ENCODE measurements around the gene CLEC2D. TPM values are rescaled to one million over a fixed set of nuclear protein-coding genes. Genes with fewer than 3 reads are reported as not detected.
"Not testable (repeated sequence)": the region's sequence is repeated elsewhere in the genome, so short reads cannot be mapped to it uniquely, and the experiment has no call there.

The CLEC2D gene
- total and polyA plus RNA-seq, 2 experiments from 2014 or later, result 7.8 to 20.2 TPM

DNA sequence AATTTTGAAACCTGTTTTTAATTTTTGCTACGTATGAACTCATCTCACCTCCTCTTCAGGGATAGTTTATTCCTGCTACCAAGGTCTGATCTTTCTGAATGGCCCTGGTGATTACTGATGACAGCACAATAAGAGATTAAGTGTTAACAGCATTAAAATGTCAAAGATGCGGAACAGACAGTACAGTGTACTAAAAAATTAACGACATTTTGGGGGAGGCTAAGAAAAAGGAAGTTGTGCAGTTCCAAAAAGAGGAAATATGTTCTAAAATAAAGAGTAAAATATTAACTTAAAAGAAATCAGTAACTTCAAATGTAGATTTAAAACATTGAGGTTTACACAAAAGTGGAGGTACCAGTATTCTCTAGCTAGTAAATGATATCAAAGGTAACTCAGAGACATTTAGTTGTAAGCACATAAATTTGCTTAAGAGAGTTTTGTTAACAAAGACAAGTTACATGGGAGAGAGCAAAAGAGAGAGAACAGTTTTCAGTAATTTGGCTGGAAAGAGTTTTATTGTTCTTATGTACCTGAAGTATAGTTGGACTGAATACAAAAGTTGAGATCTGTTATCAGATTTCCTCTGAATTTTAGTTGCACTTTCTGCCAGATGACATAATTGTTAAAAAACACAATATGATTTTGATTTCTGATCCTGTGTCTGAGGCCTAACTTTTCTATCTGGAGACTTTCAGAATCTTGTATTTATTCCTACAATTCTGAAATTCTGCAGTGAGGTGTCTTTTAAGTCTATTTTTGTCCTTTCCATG is 67.6 kb downstream of the CLEC2D start:
- no peak overlapping the region for H3K27ac ChIP-seq
- TF ChIP-seq, protein P1, sequence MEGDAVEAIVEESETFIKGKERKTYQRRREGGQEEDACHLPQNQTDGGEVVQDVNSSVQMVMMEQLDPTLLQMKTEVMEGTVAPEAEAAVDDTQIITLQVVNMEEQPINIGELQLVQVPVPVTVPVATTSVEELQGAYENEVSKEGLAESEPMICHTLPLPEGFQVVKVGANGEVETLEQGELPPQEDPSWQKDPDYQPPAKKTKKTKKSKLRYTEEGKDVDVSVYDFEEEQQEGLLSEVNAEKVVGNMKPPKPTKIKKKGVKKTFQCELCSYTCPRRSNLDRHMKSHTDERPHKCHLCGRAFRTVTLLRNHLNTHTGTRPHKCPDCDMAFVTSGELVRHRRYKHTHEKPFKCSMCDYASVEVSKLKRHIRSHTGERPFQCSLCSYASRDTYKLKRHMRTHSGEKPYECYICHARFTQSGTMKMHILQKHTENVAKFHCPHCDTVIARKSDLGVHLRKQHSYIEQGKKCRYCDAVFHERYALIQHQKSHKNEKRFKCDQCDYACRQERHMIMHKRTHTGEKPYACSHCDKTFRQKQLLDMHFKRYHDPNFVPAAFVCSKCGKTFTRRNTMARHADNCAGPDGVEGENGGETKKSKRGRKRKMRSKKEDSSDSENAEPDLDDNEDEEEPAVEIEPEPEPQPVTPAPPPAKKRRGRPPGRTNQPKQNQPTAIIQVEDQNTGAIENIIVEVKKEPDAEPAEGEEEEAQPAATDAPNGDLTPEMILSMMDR (IDR thresholded peaks at IDR 0.05; ENCODE audit: low read depth, low read length), result no peak
- no peaks in the 10 kb centered on the region for H3K36me3 ChIP-seq

DNA sequence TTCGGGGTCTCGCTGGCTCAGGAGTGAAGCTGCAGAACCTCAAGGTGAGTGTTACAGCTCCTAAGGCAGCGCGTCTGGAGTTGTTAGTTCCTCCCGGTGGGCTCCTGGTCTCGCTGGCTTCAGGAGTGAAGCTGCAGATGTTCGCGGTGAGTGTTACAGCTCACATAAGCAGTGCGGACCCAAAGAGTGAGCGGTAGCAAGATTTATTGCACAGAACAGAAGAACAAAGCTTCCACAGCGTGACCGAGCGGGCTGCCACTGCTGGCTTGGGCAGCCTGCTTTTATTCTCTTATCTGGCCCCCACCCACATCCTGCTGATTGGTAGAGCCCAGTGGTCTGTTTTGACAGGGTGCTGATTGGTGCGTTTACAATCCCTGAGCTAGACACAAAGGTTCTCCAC is 69.4 kb downstream of the CLEC2D start:
- not testable (repeated sequence) for DNase-seq (ENCODE audit: low read depth in 1 of 2, low spot score in 1 of 2); H3K4me3 ChIP-seq; H3K27me3 ChIP-seq; H3K36me3 ChIP-seq; H3K4me1 ChIP-seq (ENCODE audit: low read depth); H3K9me3 ChIP-seq (ENCODE audit: low read depth); H3K27ac ChIP-seq

More for the DNA sequence above, 67.6 kb downstream of the CLEC2D start:
- Histone ChIP-seq H3K4me3 (no peak overlapping the region), H3K27me3 (no peaks in the 10 kb centered on the region), H3K4me1 (ENCODE audit: low read depth) (no peaks in the 10 kb centered on the region), H3K9me3 (ENCODE audit: low read depth) (no peaks in the 10 kb centered on the region)
- no peak for DNase-seq (ENCODE audit: low read depth in 1 of 2, low spot score in 1 of 2)

DNA sequence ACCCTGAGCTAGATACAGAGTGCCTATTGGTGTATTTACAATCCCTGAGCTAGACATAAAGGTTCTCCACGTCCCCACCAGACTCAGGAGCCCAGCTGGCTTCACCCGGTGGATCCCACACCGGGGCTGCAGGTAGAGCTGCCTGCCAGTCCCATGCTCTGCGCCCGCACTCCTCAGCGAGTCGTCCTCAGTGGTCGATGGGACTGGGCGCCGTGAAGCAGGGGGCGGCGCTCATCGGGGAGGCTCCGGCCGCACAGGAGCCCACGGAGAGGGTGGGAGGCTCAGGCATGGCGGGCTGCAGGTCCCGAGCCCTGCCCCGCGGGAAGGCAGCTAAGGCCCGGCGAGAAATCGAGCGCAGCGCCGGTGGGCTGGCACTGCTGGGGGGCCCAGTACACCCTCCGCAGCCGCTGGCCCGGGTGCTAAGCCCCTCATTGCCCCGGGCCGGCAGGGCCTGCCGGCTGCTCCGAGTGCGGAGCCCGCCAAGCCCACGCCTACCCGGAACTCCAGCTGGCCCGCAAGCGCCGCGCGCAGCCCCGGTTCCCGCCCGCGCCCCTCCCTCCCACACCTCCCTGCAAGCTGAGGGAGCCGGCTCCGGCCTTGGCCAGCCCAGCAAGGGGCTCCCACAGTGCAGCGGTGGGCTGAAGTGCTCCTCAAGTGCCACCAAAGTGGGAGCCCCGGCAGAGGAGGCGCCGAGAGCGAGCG is 70.0 kb downstream of the CLEC2D start:
- DNase-seq (ENCODE audit: low read depth in 1 of 2, low spot score in 1 of 2), result peak in 1 of 2 donors; percentile 20
- H3K4me1 ChIP-seq (ENCODE audit: low read depth); H3K4me3 ChIP-seq; H3K36me3 ChIP-seq; H3K9me3 ChIP-seq (ENCODE audit: low read depth); H3K27ac ChIP-seq; H3K27me3 ChIP-seq: not testable (repeated sequence)

DNA sequence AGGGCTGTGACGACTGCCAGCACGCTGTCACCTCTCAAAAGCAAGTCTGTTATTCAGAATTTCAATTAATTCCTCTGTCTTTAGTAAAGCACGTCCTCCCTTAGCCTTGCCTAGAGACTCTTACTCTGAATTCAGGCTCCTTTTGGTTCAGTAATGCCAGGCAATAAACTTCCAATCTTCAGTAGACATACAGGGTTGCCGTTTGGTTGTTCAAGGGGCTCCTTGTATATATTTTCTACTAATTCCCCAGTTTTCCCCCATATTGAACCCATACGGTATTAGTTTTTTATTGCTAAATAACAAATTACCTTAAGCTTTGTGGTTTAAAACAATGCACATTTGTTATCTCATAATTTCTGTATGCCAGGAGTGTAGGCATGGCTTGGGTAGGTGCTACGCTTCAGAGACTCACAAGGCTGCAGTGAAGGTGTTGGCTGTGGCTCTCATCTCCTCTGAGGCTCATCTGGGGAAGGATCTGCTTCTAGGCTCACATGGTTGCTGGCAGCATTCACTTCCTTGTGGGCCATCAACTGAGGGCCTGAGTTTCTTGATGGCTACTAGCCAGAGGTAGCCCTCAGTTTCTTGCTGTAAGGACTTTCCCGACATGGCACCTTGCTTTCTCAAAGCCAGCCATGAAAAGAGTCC is 70.7 kb downstream of the CLEC2D start:
- Histone ChIP-seq H3K27me3 (no peaks in the 10 kb centered on the region), H3K36me3 (no peaks in the 10 kb centered on the region), H3K9me3 (ENCODE audit: low read depth) (no peaks in the 10 kb centered on the region), H3K4me3 (no peak overlapping the region), H3K4me1 (ENCODE audit: low read depth) (peaks cover 5% of the 10 kb centered on the region), H3K27ac (no peak overlapping the region)
- DNase-seq (ENCODE audit: low read depth in 1 of 2, low spot score in 1 of 2), result no peak
- TF ChIP-seq, protein P1 (IDR thresholded peaks at IDR 0.05; ENCODE audit: low read depth, low read length), result no peak

DNA sequence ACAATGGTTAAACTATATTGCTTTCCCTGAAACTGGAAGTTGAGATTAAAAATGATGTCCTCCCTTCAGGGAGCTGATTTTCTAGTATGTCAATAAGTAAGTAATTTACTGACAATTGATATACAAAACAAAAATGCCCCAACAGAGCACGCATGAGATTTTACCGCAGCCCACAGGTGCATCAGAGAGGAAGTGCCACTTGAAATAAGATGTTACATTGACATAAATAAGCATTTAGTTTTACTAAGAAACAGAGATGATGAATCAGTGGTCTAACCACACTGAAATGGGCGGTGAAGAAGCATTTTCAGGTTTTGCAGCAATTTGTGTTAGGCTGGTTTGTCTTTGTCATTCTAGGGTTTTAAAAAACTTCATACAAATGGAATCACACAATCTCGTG is 72.2 kb downstream of the CLEC2D start:
- peaks cover 5% of the 10 kb centered on the region for H3K4me1 ChIP-seq (ENCODE audit: low read depth)
- TF ChIP-seq, protein P1 (IDR thresholded peaks at IDR 0.05; ENCODE audit: low read depth, low read length), result no peak
- no peaks in the 10 kb centered on the region for H3K27me3 ChIP-seq
- no peak overlapping the region for H3K4me3 ChIP-seq
- no peak overlapping the region for H3K27ac ChIP-seq
- no peaks in the 10 kb centered on the region for H3K36me3 ChIP-seq
- H3K9me3 ChIP-seq (ENCODE audit: low read depth), result no peaks in the 10 kb centered on the region
- no peak for DNase-seq (ENCODE audit: low read depth in 1 of 2, low spot score in 1 of 2)

DNA sequence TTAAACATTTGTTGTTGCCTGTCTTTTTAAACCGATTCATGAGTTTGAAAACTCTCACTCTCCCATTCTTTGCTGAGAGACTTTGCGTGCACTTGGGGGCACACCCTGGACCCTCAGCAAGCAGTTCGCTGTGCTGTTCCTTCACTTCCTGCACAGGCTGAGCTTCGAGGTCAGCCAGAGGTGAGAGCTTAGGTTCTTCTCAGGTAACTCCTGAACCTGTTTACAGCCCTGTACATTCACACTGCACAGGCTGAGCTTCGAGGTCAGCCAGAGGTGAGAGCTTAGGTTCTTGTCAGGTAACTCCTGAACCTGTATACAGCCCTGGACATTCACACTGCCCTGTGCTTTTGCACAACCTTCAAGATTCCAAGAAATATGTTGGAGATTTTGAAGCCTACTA is 73.1 kb downstream of the CLEC2D start:
- Histone ChIP-seq H3K4me3 (no peak overlapping the region), H3K27me3 (no peaks in the 10 kb centered on the region), H3K27ac (no peak overlapping the region), H3K36me3 (no peaks in the 10 kb centered on the region), H3K4me1 (ENCODE audit: low read depth) (peaks cover 5% of the 10 kb centered on the region), H3K9me3 (ENCODE audit: low read depth) (no peaks in the 10 kb centered on the region)
- DNase-seq (ENCODE audit: low read depth in 1 of 2, low spot score in 1 of 2), result no peak
- TF ChIP-seq, protein P1 (IDR thresholded peaks at IDR 0.05; ENCODE audit: low read depth, low read length), result no peak
